ENCODE results near the gene NPC2. TPM values are rescaled to one million over a fixed set of nuclear protein-coding genes. Genes with fewer than 3 reads are reported as not detected.
"Not testable (repeated sequence)": the region's sequence is repeated elsewhere in the genome, so short reads cannot be mapped to it uniquely, and the experiment has no call there.

The NPC2 gene
- total RNA-seq, 1 donor from 2014 or later, result 87.1 TPM

GRCh38 chr14:74480046-74480445 lies 13.1 kb downstream of the NPC2 start:
- intact Hi-C loops (cut with DNase I), result no loop called here
- DNase-seq (ENCODE audit: missing footprints), result no peak
- no peak for ATAC-seq

DNA sequence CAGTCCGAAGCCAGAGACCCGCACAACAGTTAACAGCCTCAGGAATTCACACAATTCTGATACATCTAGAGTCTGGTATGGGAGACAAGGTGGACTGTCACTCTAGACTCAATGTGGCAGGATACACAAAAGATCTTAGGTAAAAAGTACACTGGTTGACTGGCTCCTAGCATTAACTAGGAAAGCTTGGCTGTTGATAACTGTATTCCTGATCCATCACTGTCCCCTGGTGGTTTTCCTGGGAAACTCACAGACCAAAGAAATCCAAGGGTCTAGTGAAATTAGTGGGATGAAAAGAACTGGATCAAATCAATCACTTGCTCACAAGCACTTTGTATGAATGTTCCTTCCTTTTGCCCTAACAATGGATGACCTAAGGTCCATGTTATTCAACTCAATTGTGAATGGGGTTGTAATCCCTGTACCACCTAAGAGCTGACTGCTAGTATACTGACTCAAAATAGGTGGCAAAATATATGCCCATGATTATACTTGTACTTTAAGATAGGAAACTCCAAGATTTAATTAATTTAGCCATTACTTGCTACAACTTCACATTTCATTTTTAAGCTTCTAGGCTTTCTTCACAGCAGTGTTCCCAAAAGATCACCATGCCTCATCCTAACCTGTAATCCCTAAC lies 14.0 kb downstream of the NPC2 start:
- intact Hi-C loops (cut with DNase I), result loop anchor here (2.0 kb wide), 1 partner anchor 116 kb away; no protein-coding TSS in a partner anchor
- DNase-seq (ENCODE audit: missing footprints), result no peak
- ATAC-seq, result no peak

DNA sequence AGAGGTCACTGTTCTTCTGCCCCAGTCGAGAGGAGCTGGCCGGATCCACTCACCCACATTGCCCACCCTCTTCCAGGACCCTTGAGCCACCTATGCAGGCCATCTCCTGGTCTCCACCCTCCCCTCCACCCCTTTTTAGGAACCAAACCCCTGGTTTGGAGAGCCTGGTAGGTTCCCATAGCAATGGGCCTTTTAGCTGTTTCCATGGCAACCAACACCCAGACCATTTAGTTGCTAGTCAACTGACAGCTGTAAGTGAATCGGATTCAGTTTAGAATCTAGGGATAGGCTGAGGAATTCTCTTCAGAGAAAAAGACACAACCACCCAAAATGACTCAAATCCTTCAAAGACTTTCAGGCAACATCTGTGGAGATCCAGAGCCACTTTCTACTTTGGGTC lies 16.5 kb downstream of the NPC2 start:
- no peak for ATAC-seq
- intact Hi-C loops (cut with DNase I), result no loop called here

GRCh38 chr14:74476107-74476506 lies 17.0 kb downstream of the NPC2 start:
- intact Hi-C loops (cut with DNase I), result no loop called here
- peak; percentile 72 for ATAC-seq
- no peak for DNase-seq (ENCODE audit: missing footprints)

More for the DNA sequence above, 16.5 kb downstream of the NPC2 start:
- no peak for DNase-seq (ENCODE audit: missing footprints)

GRCh38 chr14:74475678-74476077 lies 17.4 kb downstream of the NPC2 start:
- DNase-seq (ENCODE audit: missing footprints) (no peak), ATAC-seq (no peak)
- intact Hi-C loops (cut with DNase I), result no loop called here

GRCh38 chr14:74474376-74474775 lies 18.7 kb downstream of the NPC2 start:
- ATAC-seq, result no peak
- intact Hi-C loops (cut with DNase I), result no loop called here

GRCh38 chr14:74472601-74473000 lies 20.5 kb downstream of the NPC2 start:
- DNase-seq (ENCODE audit: missing footprints) (no peak), ATAC-seq (no peak)
- intact Hi-C loops (cut with DNase I), result no loop called here

More at GRCh38 chr14:74474376-74474775, 18.7 kb downstream of the NPC2 start:
- DNase-seq (ENCODE audit: missing footprints), result no peak

- intact Hi-C loops (cut with DNase I), result no loop called here
- DNase-seq (ENCODE audit: missing footprints) (no peak), ATAC-seq (no peak)
Measured at GRCh38 chr14:74469548-74470518, 23.3 kb downstream of the NPC2 start.

- intact Hi-C loops (cut with DNase I), result no loop called here
- no peak for ATAC-seq
Measured at GRCh38 chr14:74468513-74468912, 24.6 kb downstream of the NPC2 start.

DNA sequence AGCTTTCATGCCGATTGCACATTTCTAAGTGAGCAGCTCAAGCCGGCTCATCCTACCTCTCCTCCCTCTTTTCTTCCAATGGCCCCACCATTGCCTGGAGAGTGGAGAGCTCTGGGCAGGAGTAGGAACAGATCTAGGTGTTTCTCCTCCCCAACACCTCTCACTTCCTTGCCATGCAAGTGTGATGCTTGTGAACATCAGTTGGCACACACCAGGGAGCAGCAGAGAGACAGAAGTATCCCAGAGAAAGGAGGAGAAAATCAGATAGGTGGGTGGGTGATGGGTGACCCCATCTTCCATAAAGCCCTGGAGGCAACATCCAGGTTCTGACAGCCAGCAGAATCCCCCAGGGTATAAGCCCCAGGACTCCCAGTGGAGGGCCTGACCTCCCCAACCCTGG lies 27.8 kb downstream of the NPC2 start:
- ATAC-seq (no peak), DNase-seq (ENCODE audit: missing footprints) (no peak)
- intact Hi-C loops (cut with DNase I), result no loop called here

More at GRCh38 chr14:74468513-74468912, 24.6 kb downstream of the NPC2 start:
- DNase-seq (ENCODE audit: missing footprints), result no peak

GRCh38 chr14:74464785-74465184 lies 28.3 kb downstream of the NPC2 start:
- DNase-seq (ENCODE audit: missing footprints) (no peak), ATAC-seq (no peak)
- intact Hi-C loops (cut with DNase I), result no loop called here

DNA sequence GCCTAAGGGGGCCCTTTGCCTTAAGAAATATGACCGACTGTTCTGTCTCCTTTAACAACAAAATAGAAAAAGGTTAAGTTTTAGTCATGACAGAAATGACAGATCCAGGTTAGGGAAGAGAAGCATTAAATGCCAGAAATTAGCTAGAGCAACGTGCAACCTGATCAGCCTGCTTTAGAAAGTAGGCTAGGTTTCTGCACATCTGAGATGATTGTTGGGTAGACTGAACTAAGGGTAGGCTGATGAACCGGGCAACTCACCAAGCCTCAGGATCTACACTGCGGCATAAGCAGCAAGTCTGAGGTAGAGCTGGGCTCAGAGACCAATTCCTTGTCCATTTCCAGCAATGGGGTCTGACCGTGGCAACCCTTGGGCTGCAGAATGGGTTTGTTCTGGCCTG lies 29.4 kb downstream of the NPC2 start:
- DNase-seq (ENCODE audit: missing footprints) (no peak), ATAC-seq (no peak)
- intact Hi-C loops (cut with DNase I), result no loop called here

DNA sequence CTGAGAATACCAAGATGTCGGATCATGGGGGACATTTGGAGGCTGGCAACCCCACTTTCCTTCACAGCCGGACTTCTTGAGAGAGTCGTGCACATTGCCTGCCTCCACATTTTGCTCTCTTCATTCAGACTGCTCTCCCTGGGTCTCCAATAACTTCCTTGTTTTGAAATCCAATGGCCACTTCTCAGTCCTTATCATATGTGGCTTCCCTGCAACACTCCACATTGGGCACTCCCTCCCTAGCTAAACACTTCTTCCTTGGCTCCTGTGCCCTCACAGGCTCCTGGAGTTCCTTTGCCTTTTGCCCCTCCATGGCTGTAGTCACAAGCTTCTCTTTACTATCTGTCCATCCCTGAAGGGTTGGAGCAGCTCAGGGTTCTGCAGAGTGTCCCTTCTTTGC lies 30.1 kb downstream of the NPC2 start:
- ATAC-seq, result no peak
- DNase-seq (ENCODE audit: missing footprints), result no peak
- intact Hi-C loops (cut with DNase I), result no loop called here

- intact Hi-C loops (cut with DNase I), result no loop called here
Measured at GRCh38 chr14:74459976-74460375, 33.1 kb downstream of the NPC2 start.

GRCh38 chr14:74459289-74459946 lies 33.7 kb downstream of the NPC2 start:
- intact Hi-C loops (cut with DNase I), result no loop called here
- ATAC-seq (peak; percentile 44), DNase-seq (ENCODE audit: missing footprints) (no peak)

More at GRCh38 chr14:74459976-74460375, 33.1 kb downstream of the NPC2 start:
- DNase-seq (ENCODE audit: missing footprints) (no peak), ATAC-seq (no peak)

- ATAC-seq (no peak), DNase-seq (ENCODE audit: missing footprints) (no peak)
- intact Hi-C loops (cut with DNase I), result no loop called here
Measured at GRCh38 chr14:74457565-74457895, 35.6 kb downstream of the NPC2 start.

GRCh38 chr14:74456684-74457564 lies 36.2 kb downstream of the NPC2 start:
- no peak for DNase-seq (ENCODE audit: missing footprints)
- intact Hi-C loops (cut with DNase I), result no loop called here
- no peak for ATAC-seq

DNA sequence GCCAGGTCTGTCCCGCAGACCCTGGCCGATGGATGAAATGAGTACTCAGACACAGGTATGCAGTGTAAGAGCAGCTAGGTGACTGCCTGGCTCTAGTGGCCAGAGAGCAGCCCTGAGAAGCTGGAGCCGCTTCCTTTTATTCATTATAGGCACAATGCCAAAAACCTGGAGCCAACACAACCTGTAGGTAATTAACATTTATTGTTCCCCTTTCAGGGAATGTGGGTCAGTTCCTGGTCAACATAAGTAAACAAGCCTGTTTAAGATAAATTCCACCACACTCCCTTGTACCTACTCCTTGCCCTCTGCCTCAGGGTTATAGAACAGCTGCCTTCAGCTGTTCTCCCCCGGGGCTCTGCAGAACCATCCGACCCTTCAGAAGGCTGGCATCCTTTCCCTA lies 38.7 kb downstream of the NPC2 start:
- ATAC-seq; DNase-seq (ENCODE audit: missing footprints); intact Hi-C loops (cut with DNase I): not testable (repeated sequence)

GRCh38 chr14:74444866-74445265 lies 48.2 kb downstream of the NPC2 start:
- intact Hi-C loops (cut with DNase I), result no loop called here
- no peak for ATAC-seq
- DNase-seq (ENCODE audit: missing footprints), result no peak

Measured in Right ventricle myocardium inferior (tissue), 1 donor.